H1 (cell line): ENCODE data around the gene FOXO1. TPM values are rescaled to one million over a fixed set of nuclear protein-coding genes. Genes with fewer than 3 reads are reported as not detected.

Source experiments
- BACH1 ChIP-seq: IDR thresholded peaks from 2 replicates; pipeline ENCODE4 v1.6.1; 2012; ENCODE audit warnings: low read length, improper control_type of control experiment
- CREB1 ChIP-seq: IDR thresholded peaks from 2 replicates; pipeline ENCODE4 v1.6.1; 2012; ENCODE audit warnings: inconsistent platforms
- GABPA ChIP-seq: IDR thresholded peaks from 2 replicates; pipeline ENCODE4 v1.6.1; 2011; ENCODE audit warnings: mild to moderate bottlenecking, low read length, moderate library complexity, borderline replicate concordance; ENCODE audit not compliant: insufficient read depth
- NRF1 ChIP-seq: IDR thresholded peaks from 2 replicates; pipeline ENCODE4 v1.6.1; 2011; ENCODE audit warnings: mild to moderate bottlenecking, low read depth, low read length, improper control_type of control experiment
- POLR2AphosphoS5 ChIP-seq: IDR thresholded peaks from 2 replicates; pipeline ENCODE4 v1.6.1; 2011; ENCODE audit warnings: low read depth, low read length
- TCF12 ChIP-seq: IDR thresholded peaks from 2 replicates; pipeline ENCODE4 v1.6.1; 2011; ENCODE audit warnings: low read depth, mild to moderate bottlenecking, low read length
- YY1 ChIP-seq: IDR thresholded peaks from 2 replicates; pipeline ENCODE4 v1.6.1; 2011; ENCODE audit warnings: low read depth, mild to moderate bottlenecking, low read length
- polyA plus RNA-seq, 7 experiments: library from polyadenylated mRNA; depleted of rRNA in 3 of 7; stranded (reverse) in 5 of 7; unstranded in 2 of 7; fragments of >200 nt in 5 of 7; fragments of 200-250 nt in 2 of 7; gene quantifications; 1 replicate in 5 of 7; 2 replicates in 1 of 7; 4 replicates in 1 of 7; pipeline versions ENCODE4 v1.2.1 to v1.2.3, GENCODE V29; 2011 to 2013; ENCODE audit warnings: missing spikeins in 2 of 7, mixed read lengths in 2 of 7
- total RNA-seq: library from RNA; stranded (reverse); fragmentation: NEBNext Ultra II Directional; extraction: Animal tissue kit (Norgen Biotek cat#: 25700); gene quantifications from 2 replicates; pipeline ENCODE4 v1.2.1, GENCODE V29; 2021
- TF ChIP-seq, protein P1 (sequence below): fragments of 300-600 bp; sonication (generic); IDR thresholded peaks from 2 replicates; pipeline ENCODE4 v1.7.1; 2012; ENCODE audit warnings: low read length, moderate library complexity, mild to moderate bottlenecking, inconsistent platforms; ENCODE audit not compliant: insufficient replicate concordance
- TF ChIP-seq, protein P2 (sequence below): IDR thresholded peaks from 2 replicates; pipeline ENCODE4 v1.6.1; 2011; ENCODE audit warnings: low read length, improper control_type of control experiment

Gene FOXO1
- total and polyA plus RNA-seq, 2 of the 8 experiments (the other 6 are each of a cell fraction or from before 2014, with no cell fraction given): 35.3 to 56.9 TPM

DNA sequence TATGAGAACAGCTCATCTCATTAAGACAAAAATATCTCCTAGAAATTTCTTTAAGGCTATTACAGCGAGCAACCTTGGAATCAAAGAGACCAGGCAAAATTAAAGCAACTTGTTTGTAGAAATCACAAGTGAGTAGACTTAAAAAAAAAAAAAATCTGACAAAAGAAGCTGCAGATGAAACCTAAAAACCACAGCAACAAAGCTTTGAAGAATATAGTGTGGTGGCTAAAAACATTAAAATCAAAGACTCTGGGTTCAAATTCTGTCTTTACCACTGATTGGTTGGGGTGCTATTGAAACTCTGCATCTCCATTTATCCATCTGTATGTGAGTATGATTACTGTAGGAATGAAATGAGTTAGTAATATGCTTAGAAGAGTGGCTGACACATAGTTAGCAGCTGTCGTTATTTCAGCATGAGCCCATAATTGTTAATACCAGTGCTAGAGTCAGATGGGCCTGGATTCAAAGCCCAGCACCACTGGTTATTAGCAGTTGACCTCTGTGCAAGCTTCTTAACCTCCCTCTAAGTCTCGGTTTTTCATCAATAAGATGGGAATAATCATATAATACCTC lies 157.6 kb downstream of the FOXO1 start (continued):
- TF ChIP-seq, protein P1, sequence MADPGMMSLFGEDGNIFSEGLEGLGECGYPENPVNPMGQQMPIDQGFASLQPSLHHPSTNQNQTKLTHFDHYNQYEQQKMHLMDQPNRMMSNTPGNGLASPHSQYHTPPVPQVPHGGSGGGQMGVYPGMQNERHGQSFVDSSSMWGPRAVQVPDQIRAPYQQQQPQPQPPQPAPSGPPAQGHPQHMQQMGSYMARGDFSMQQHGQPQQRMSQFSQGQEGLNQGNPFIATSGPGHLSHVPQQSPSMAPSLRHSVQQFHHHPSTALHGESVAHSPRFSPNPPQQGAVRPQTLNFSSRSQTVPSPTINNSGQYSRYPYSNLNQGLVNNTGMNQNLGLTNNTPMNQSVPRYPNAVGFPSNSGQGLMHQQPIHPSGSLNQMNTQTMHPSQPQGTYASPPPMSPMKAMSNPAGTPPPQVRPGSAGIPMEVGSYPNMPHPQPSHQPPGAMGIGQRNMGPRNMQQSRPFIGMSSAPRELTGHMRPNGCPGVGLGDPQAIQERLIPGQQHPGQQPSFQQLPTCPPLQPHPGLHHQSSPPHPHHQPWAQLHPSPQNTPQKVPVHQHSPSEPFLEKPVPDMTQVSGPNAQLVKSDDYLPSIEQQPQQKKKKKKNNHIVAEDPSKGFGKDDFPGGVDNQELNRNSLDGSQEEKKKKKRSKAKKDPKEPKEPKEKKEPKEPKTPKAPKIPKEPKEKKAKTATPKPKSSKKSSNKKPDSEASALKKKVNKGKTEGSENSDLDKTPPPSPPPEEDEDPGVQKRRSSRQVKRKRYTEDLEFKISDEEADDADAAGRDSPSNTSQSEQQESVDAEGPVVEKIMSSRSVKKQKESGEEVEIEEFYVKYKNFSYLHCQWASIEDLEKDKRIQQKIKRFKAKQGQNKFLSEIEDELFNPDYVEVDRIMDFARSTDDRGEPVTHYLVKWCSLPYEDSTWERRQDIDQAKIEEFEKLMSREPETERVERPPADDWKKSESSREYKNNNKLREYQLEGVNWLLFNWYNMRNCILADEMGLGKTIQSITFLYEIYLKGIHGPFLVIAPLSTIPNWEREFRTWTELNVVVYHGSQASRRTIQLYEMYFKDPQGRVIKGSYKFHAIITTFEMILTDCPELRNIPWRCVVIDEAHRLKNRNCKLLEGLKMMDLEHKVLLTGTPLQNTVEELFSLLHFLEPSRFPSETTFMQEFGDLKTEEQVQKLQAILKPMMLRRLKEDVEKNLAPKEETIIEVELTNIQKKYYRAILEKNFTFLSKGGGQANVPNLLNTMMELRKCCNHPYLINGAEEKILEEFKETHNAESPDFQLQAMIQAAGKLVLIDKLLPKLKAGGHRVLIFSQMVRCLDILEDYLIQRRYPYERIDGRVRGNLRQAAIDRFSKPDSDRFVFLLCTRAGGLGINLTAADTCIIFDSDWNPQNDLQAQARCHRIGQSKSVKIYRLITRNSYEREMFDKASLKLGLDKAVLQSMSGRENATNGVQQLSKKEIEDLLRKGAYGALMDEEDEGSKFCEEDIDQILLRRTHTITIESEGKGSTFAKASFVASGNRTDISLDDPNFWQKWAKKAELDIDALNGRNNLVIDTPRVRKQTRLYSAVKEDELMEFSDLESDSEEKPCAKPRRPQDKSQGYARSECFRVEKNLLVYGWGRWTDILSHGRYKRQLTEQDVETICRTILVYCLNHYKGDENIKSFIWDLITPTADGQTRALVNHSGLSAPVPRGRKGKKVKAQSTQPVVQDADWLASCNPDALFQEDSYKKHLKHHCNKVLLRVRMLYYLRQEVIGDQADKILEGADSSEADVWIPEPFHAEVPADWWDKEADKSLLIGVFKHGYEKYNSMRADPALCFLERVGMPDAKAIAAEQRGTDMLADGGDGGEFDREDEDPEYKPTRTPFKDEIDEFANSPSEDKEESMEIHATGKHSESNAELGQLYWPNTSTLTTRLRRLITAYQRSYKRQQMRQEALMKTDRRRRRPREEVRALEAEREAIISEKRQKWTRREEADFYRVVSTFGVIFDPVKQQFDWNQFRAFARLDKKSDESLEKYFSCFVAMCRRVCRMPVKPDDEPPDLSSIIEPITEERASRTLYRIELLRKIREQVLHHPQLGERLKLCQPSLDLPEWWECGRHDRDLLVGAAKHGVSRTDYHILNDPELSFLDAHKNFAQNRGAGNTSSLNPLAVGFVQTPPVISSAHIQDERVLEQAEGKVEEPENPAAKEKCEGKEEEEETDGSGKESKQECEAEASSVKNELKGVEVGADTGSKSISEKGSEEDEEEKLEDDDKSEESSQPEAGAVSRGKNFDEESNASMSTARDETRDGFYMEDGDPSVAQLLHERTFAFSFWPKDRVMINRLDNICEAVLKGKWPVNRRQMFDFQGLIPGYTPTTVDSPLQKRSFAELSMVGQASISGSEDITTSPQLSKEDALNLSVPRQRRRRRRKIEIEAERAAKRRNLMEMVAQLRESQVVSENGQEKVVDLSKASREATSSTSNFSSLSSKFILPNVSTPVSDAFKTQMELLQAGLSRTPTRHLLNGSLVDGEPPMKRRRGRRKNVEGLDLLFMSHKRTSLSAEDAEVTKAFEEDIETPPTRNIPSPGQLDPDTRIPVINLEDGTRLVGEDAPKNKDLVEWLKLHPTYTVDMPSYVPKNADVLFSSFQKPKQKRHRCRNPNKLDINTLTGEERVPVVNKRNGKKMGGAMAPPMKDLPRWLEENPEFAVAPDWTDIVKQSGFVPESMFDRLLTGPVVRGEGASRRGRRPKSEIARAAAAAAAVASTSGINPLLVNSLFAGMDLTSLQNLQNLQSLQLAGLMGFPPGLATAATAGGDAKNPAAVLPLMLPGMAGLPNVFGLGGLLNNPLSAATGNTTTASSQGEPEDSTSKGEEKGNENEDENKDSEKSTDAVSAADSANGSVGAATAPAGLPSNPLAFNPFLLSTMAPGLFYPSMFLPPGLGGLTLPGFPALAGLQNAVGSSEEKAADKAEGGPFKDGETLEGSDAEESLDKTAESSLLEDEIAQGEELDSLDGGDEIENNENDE: no peak
- TF ChIP-seq BACH1 (no peak), POLR2AphosphoS5 (no peak), GABPA (no peak), YY1 (no peak), NRF1 (no peak), TCF12 (no peak), CREB1 (no peak)
- TF ChIP-seq, protein P2, sequence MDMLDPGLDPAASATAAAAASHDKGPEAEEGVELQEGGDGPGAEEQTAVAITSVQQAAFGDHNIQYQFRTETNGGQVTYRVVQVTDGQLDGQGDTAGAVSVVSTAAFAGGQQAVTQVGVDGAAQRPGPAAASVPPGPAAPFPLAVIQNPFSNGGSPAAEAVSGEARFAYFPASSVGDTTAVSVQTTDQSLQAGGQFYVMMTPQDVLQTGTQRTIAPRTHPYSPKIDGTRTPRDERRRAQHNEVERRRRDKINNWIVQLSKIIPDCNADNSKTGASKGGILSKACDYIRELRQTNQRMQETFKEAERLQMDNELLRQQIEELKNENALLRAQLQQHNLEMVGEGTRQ: no peak
- TF ChIP-seq, all 59 proteins: peak for 0
